PFSK-1 (cell line): Measurements from ENCODE around the gene LHX4.

Experiments
- FOXP2 ChIP-seq: optimal IDR thresholded peaks from 2 replicates; pipeline ENCODE3; 2011; ENCODE audit warnings: borderline replicate concordance, control low read depth, inconsistent platforms; ENCODE audit not compliant: insufficient read depth; ENCODE audit errors: extremely low read length, extremely low read depth
- POLR2AphosphoS5 ChIP-seq: IDR thresholded peaks from 2 replicates; pipeline ENCODE4 v1.6.1; 2012; ENCODE audit warnings: low read depth, mild to moderate bottlenecking, control low read depth, low read length, moderate library complexity
- REST ChIP-seq, 2 experiments: IDR thresholded peaks; 2 replicates each; pipeline versions ENCODE4 v1.6.1 to v1.8.0; 2011 to 2012; ENCODE audit warnings: low read depth in 2 of 2, low read length in 2 of 2, control low read depth in 1 of 2, inconsistent platforms in 1 of 2, mild to moderate bottlenecking in 1 of 2, moderate library complexity in 1 of 2; ENCODE audit not compliant: insufficient read depth in 1 of 2
- SIN3A ChIP-seq: IDR thresholded peaks from 2 replicates; pipeline ENCODE4 v1.6.1; 2012; ENCODE audit warnings: mild to moderate bottlenecking, low read length, moderate library complexity, borderline replicate concordance; ENCODE audit not compliant: insufficient read depth
- TAF1 ChIP-seq: IDR thresholded peaks from 2 replicates; pipeline ENCODE4 v1.6.1; 2012; ENCODE audit warnings: low read length, control low read depth, borderline replicate concordance; ENCODE audit not compliant: insufficient read depth

LHX4 gene

GRCh38 chr1:180247061-180247460, 17.0 kb downstream of the LHX4 start:
- TF ChIP-seq POLR2AphosphoS5 (no peak), SIN3A (no peak), TAF1 (no peak), REST (IDR thresholded peaks at IDR 0.05; ENCODE audit: insufficient read depth in 1 of 2, low read depth in 2 of 2, low read length in 2 of 2) (no peak), FOXP2 (no peak)

DNA sequence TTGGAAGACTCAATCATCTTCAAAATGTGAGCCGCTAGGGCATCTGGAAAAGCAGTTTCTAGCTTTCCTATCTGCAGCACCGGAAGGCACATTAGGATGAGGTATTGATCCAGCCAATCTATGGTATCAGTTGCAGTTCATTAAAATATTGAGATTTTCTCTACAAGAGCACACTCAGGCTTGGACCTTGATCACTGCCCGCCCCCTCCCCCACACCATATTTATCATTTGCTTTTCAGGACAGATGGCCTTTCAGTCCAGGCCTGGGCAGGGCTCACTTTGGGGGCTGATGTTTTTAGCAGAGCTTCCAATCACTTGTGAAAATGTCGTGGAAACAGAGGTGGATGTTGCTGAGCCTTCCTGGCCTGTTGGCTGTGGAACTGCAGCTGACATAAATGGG, 17.5 kb downstream of the LHX4 start:
- TF ChIP-seq SIN3A: no peak
- TF ChIP-seq REST (IDR thresholded peaks at IDR 0.05; ENCODE audit: insufficient read depth in 1 of 2, low read depth in 2 of 2, low read length in 2 of 2): no peak
- TF ChIP-seq TAF1: no peak
- no peak for TF ChIP-seq FOXP2
- TF ChIP-seq POLR2AphosphoS5: no peak

GRCh38 chr1:180248176-180248575, 18.1 kb downstream of the LHX4 start:
- TF ChIP-seq FOXP2 (no peak), SIN3A (no peak), REST (IDR thresholded peaks at IDR 0.05; ENCODE audit: insufficient read depth in 1 of 2, low read depth in 2 of 2, low read length in 2 of 2) (no peak), TAF1 (no peak), POLR2AphosphoS5 (no peak)

DNA sequence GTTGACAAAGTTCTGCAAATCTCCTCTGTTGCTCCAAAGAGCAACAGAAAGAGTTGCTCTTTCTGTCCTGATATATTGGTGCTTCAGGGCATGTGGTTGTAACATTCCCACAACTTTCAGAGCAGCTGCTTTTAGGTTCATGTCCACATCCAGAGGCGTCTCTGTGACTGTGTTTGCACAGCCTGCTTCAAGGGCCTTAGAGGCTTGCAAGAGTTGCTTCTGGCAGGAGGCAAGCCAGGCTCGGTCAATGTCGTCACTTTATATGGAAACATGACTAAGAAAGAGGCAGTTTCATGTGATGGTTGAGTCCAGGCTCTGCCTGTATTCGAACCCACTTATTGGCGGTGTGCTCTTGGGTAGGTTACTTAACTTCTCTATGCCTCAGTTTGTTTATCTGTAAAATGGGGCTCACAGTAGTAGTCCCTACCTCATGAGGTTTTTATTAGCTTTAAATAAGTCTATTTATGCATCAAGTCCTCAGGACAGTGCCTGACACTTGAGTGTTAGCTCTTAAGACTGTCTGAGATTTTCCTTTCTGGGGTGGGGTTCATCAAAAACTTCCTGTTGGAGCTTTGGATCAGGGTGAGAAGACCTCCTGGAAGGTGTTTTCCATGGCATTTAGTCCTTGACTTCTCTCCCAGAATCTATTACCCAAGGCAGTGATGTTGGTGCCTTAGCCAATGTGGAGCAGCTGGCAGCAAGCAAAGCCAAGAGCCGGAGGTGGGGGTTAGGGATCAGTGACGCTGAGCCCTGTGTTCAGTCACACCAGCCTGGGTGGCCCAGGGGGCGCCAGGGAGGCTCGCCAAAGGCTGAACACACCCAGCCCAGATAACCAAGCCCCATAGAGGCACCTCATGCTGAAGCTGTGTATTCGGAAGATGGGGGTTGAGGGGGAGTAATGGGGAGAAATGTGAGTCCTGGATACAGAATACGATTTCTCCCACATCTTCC, 18.9 kb downstream of the LHX4 start:
- TF ChIP-seq POLR2AphosphoS5 (no peak), TAF1 (no peak), FOXP2 (no peak), SIN3A (no peak)

DNA sequence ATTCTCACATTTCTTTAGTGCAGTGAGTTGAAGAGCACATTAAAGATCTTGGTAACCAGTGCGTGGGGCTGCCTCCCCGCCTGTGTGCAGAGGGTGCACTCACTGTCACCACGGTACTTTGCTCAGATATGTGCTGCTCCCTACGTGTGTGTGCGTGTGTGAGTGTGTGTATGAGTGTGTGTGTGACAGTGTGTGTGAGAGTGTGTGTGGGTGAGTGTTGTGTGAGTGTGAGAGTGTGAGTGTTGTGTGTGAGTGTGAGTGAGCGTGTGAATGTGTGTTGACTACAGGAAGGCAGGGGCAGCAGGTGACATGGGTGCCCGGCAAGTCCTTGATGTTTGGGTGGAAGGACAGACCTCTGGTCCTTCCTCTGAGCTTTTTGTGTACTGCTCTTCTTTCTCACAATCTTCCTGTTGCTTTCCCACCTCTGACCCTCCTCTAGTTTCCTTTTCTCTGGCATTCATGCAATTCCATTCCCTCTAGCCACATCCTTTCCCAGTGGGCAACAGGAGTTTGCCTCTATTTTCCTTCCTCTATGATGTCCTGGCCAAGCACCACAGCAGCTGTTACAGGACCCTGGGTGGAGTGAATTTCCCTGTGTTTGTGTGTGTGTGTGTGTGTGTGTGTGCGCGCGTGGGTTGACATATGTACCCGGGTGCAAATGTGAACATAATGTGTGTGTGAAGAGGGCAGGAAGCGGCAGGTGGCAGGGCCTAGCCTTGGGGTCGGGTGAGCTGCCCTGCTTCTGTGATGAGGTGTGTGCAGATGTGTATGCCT, 19.8 kb downstream of the LHX4 start:
- TF ChIP-seq SIN3A: no peak
- no peak for TF ChIP-seq FOXP2
- no peak for TF ChIP-seq POLR2AphosphoS5
- TF ChIP-seq REST (IDR thresholded peaks at IDR 0.05; ENCODE audit: insufficient read depth in 1 of 2, low read depth in 2 of 2, low read length in 2 of 2): no peak
- TF ChIP-seq TAF1: no peak
